ENCODE measurements around the gene GP1BB. TPM values are rescaled to one million over a fixed set of nuclear protein-coding genes. Genes with fewer than 3 reads are reported as not detected.

GP1BB gene
- polyA plus RNA-seq, 6 donors from 2014 or later: 0.38 to 6.2 (median 4.0) TPM

DNA sequence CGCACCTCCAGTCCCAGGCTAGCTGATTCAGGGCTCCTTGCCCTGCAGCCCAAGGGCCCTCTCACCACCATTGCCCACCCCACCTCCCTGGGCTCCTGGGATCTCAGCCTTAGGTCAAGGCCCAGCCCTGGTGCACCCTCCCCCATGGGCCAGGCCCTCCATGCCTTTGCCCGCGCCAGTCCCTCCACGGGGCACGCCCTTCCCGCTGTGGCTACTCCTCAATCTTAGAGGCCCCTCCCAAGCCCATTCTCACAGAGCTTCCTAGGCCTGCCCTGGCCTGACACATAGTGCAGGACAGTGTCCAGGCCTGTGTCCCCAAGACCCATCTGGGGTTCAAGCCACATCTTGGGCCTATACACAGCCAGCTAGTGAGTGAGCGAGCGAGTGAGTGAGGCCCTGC lies 6.9 kb downstream of the GP1BB start:
- DNase-seq (no peak), ATAC-seq (ENCODE audit: low read depth in 2 of 2) (peak; percentile 4 to 7)
- no peaks in the 10 kb centered on the region for H3K9me3 Mint-ChIP-seq
- H3K4me3 Mint-ChIP-seq: peak overlapping the region in 3 of 8 donors; percentile 25 to 67 (median 65)
- peaks cover 16 to 69% (median 26%) of the 10 kb centered on the region in 3 donors for H3K27me3 Mint-ChIP-seq
- peaks cover 6 to 10% (median 8%) of the 10 kb centered on the region in 3 donors for H3K4me1 Mint-ChIP-seq
- peak overlapping the region in 1 of 6 donors; percentile 42 for H3K27ac Mint-ChIP-seq
- H3K36me3 Mint-ChIP-seq: peaks cover 0 to 6% of the 10 kb centered on the region in 2 donors

DNA sequence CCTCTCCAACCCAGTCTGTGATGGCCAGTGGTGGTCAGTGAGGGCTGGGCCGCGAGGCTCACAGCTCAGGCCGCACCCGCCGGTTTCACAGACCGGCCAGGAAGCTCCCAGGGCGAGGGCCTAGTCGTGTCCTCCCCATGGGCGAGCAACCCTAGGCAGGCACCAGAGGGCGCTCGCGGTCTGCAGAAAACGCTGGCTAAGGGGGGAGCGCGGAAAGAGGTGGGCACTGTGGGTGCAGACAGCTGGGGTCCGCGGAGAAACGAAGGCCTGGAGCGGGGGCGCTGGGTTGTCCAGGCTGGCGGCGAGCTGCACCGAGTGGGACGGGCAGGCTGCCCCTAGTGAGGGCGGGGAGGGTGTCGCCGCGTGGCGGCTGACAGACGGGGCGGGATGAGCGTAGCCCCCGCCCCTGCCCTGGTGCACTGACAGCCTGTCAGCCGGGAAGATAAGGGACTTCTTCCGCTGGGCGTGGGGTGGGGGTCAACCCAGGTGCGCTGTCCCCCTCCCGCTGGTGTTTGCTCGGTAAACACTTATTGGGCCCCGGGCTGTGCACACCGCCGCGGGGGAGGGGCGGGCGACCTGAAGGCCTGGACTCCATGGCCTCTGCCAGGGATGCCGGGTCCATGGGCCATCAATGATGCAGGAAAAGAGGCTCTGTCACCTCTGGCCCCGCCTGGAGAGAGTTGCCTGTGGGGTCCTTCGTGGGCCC lies 7.5 kb downstream of the GP1BB start:
- H3K9me3 Mint-ChIP-seq: no peaks in the 10 kb centered on the region
- peak overlapping the region; percentile 43 to 92 (median 82) for H3K4me3 Mint-ChIP-seq
- DNase-seq (peak; percentile 76), ATAC-seq (ENCODE audit: low read depth in 2 of 2) (peak; percentile 85 to 89)
- H3K27ac Mint-ChIP-seq: peak overlapping the region in 1 of 6 donors; percentile 49
- peaks cover 12 to 67% (median 20%) of the 10 kb centered on the region in 3 donors for H3K27me3 Mint-ChIP-seq
- peaks cover 4 to 6% (median 6%) of the 10 kb centered on the region in 3 donors for H3K4me1 Mint-ChIP-seq
- H3K36me3 Mint-ChIP-seq: peaks cover 0 to under 1% of the 10 kb centered on the region in 2 donors

DNA sequence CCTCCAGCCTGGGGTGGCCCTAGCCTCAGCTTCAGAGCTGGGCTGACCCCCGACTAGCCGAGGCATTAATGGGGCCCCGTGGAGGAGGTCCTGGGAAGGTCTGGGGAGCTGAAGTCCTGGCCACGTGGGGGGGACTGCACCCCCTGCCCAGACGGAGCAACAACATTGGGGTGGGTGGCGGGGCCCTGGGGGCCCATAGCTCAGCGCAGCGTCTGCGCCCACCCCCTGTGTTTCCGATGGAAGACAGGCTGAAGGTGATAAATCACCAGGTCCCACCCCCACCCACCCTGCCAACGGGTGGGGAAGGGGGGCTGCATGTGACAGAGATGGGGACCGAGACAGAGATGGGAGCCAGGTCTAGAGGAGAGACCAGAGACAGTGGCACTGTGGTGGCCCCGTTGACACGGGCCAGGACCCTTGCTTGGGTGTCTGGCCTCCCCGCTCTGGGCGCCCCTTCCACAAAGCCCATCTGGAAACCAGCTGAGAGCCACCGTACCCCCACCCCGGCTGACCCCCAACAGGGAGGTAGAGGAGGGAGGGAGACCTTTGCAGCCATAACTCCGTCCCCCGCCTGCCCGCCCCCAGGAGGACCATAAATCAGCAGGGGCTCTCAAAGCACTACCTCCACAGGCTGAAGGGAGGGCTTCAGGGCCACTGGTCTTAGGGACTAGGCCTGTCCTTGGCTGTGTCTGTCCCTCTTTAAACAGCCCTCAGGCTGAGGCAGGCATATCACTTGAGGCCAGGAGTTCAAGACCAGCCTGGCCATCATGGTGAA lies 8.2 kb downstream of the GP1BB start:
- H3K4me1 Mint-ChIP-seq: peaks cover 4 to 6% (median 6%) of the 10 kb centered on the region in 3 donors
- H3K27ac Mint-ChIP-seq: no peak overlapping the region
- no peaks in the 10 kb centered on the region for H3K9me3 Mint-ChIP-seq
- ATAC-seq (ENCODE audit: low read depth in 2 of 2) (no peak), DNase-seq (no peak)
- H3K36me3 Mint-ChIP-seq: no peaks in the 10 kb centered on the region
- H3K27me3 Mint-ChIP-seq: peaks cover 12 to 63% (median 18%) of the 10 kb centered on the region in 3 donors
- peak overlapping the region in 3 of 8 donors; percentile 5 to 81 (median 61) for H3K4me3 Mint-ChIP-seq

DNA sequence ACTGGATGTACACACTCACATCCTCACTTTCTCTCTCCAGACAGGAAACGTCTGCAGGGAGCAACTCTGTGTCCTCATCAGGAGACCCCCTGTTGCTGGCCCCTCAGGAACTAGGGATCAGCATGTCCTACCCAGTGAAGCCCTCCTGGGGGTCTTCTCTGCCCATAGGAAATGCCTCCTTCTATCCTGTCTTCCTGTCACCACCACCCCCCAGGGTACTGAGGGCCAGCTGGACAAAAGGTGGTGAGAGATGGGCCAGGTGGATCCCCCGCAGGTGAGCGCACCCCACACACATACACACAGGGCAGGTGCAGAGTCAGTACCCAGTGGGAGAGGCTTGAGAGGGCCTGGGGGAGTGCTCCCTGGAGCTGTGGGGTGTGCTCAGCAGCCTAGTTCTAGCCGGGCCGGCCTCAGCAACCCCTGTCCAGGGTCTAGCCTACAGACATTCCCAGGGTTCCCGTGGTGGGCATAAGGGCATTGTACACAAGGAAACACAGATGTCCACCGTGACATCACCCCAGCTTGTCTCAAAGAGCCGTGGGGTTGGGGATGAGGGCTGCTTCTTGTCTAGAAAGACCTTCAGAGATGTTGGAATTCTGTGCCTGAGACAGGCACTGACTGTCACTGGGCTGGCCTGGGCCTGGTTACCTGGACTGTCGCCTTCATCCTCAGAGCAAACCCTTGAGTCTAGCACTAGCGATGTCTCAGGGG lies 9.2 kb downstream of the GP1BB start:
- H3K27me3 Mint-ChIP-seq: peaks cover 12 to 58% (median 12%) of the 10 kb centered on the region in 3 donors
- no peak overlapping the region for H3K27ac Mint-ChIP-seq
- H3K9me3 Mint-ChIP-seq: no peaks in the 10 kb centered on the region
- no peaks in the 10 kb centered on the region for H3K36me3 Mint-ChIP-seq
- H3K4me3 Mint-ChIP-seq: peak overlapping the region in 1 of 8 donors; percentile 40
- H3K4me1 Mint-ChIP-seq: peaks cover 4 to 6% (median 5%) of the 10 kb centered on the region in 3 donors
- no peak for ATAC-seq (ENCODE audit: low read depth in 2 of 2)
- DNase-seq: no peak

DNA sequence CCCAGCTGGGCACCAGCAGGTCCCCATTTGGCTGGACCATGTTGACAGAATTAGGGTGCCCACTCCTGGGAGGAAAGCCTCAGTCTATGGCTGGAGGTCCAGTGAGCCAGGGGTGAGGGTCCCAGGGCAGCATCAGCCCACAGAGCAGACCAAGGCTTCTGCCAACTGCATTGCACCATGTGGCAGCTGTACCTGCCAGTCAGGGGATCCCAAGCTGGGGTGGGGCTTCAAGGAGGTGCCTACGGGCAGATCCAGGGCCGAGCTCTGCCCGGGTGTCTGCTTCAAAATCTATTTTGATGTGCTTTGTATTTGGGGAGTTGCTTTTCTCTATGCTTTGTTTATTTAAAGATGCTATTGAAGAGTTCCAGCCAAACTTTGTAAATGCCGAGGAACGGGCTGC lies 10.4 kb downstream of the GP1BB start:
- ATAC-seq (ENCODE audit: low read depth in 2 of 2) (no peak), DNase-seq (no peak)
- no peaks in the 10 kb centered on the region for H3K9me3 Mint-ChIP-seq
- H3K27ac Mint-ChIP-seq: no peak overlapping the region
- H3K4me1 Mint-ChIP-seq: peaks cover 2 to 6% (median 4%) of the 10 kb centered on the region in 3 donors
- H3K4me3 Mint-ChIP-seq: no peak overlapping the region
- peaks cover 7 to 47% (median 8%) of the 10 kb centered on the region in 3 donors for H3K27me3 Mint-ChIP-seq
- H3K36me3 Mint-ChIP-seq: no peaks in the 10 kb centered on the region

DNA sequence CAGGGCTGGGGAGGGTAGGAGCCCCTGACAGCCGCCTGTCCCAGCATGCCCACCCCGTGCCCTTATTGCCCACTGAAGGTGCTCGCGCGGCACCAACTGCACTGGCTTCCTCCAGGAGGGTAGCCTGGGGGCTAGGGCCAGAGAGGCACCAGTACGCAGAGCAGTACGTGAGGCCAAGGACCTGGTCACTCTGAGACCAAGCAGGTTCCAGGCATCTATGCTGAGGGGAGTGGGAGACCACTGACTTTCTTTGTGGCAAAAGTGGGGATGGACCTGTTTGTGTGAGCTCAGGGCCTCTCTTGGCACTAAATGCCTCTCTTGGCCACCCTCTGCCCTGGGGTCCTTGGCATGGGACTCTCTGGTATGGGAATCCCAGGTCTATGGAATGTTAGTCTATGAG lies 10.8 kb downstream of the GP1BB start:
- Mint-ChIP-seq H3K4me1 (peaks cover 2 to 6% (median 4%) of the 10 kb centered on the region in 3 donors), H3K4me3 (peak overlapping the region in 1 of 8 donors; percentile 37), H3K36me3 (no peaks in the 10 kb centered on the region), H3K9me3 (no peaks in the 10 kb centered on the region), H3K27ac (no peak overlapping the region), H3K27me3 (peaks cover 7 to 45% (median 8%) of the 10 kb centered on the region in 3 donors)
- DNase-seq (no peak), ATAC-seq (ENCODE audit: low read depth in 2 of 2) (no peak)

DNA sequence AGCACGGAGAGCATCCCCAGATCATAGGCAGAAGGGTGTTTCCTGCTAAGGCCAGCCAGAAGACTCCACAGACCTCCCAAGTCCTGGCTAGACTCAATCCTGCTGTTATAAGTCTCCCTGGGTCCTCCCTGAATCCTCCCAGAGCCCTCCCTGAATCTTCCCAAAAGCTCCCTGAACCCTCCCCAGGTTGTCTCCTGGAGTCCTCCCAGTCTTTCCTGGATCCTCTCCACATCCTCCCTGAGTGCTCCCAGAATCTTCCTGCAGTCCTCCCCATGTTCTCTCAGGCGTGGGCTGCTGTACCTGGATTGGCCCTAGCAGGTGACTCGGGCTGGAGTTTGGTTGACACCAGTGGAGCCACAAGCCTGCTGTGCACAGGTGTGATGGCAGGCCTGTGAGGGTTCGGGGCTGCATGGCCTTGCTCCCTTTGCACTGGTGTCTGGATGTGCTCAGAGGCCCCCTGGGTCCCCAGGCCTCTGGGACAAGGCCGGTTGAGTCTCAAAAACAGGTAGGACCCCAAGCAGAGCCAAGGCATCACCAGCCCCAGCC lies 11.6 kb downstream of the GP1BB start:
- DNase-seq (no peak), ATAC-seq (ENCODE audit: low read depth in 2 of 2) (no peak)
- H3K4me3 Mint-ChIP-seq: no peak overlapping the region
- H3K27me3 Mint-ChIP-seq: peaks cover 7 to 40% (median 8%) of the 10 kb centered on the region in 3 donors
- no peaks in the 10 kb centered on the region for H3K9me3 Mint-ChIP-seq
- H3K4me1 Mint-ChIP-seq: peaks cover 2 to 6% (median 4%) of the 10 kb centered on the region in 3 donors
- no peaks in the 10 kb centered on the region for H3K36me3 Mint-ChIP-seq
- H3K27ac Mint-ChIP-seq: no peak overlapping the region

DNA sequence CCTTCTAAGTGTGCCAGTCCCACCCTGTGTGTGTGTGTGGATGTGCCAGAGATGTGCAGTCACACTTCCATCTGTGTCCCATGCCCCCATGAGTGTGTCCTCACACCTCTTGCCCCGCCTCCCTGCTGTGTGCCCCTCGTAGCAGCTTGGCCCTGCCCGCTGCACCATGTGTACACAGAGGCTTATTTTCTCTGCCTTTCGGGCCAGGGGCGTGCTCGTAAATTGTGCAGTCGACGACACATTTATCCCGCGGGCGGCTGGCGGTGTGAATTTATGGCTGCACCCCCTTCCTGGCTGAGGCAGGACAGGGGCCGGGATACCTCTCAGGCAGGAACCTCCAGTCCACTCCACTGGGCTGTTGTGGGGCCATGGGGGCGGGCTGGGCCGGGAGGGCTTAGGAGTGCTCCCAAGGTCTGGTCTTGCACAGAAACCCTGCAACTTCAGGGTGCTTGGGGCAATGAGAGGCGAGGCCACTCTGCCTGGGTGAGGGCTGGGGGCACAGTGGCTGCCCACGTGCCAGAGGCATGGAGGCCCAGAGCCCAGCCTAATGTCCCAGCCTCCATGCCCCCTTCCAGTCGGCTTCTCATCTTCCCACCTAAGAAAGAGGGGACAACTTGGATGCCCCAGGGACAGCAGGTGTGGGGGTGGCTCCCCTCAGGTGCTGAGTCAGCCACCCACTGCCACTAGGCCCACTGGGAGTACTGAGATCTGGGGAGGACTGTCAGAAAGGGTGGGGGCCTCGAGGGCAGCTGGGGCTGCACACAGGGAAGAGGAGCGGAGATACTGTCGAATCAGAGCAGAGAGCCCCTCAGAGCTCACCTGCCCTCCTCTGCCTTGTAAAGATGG lies 12.5 kb downstream of the GP1BB start:
- no peaks in the 10 kb centered on the region for H3K9me3 Mint-ChIP-seq
- no peak for DNase-seq
- no peaks in the 10 kb centered on the region for H3K36me3 Mint-ChIP-seq
- ATAC-seq (ENCODE audit: low read depth in 2 of 2): no peak
- H3K27me3 Mint-ChIP-seq: peaks cover 0 to 37% (median 8%) of the 10 kb centered on the region in 3 donors
- H3K4me3 Mint-ChIP-seq: peak overlapping the region in 1 of 8 donors; percentile 53
- no peak overlapping the region for H3K27ac Mint-ChIP-seq
- H3K4me1 Mint-ChIP-seq: peaks cover 0 to under 1% (median 0%) of the 10 kb centered on the region in 3 donors

DNA sequence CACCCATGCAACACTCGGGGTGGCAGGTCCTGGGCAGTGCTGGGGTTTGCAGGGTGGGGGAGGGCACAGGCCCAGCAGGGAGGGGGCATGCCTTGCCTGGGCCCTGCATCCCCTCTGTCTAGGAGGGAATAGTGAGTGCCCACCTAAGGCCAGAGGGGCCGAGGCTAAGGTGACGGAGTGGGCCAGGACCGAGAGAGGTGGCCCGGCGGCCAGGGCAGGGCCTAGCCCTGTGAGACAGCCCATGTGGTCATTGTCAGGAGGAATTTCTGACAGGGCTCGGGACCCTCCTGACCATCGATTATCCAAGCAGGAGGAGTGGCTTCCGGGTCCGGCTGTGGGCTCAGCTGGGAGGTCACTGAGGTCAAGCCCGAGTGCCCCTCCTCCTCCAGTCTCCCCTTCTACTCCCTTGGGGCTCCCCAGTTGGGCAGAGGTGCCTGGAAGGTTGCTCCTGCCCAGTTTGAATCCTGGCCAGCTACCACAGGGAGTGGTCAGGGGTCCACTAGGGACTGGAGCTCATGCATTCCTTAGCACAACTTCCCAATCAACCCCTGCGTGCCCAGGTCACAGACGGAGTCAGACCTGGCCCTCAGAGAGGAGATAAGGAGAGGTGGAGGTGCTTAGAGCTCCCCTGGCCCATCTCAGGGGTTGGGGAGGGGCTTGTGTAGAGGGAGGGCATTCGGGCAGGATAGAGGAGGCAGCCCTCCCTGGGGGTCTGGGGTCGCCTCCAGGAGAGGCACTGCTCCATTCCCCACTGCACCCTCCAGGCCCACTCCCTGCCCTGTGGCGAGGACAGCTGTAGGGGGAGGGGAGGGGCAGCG lies 14.7 kb downstream of the GP1BB start:
- H3K4me1 Mint-ChIP-seq: no peaks in the 10 kb centered on the region
- H3K9me3 Mint-ChIP-seq: no peaks in the 10 kb centered on the region
- H3K36me3 Mint-ChIP-seq: no peaks in the 10 kb centered on the region
- DNase-seq: no peak
- peaks cover 0 to 23% (median 8%) of the 10 kb centered on the region in 3 donors for H3K27me3 Mint-ChIP-seq
- no peak overlapping the region for H3K4me3 Mint-ChIP-seq
- H3K27ac Mint-ChIP-seq: peak overlapping the region in 1 of 6 donors; percentile 47
- ATAC-seq (ENCODE audit: low read depth in 2 of 2): no peak

DNA sequence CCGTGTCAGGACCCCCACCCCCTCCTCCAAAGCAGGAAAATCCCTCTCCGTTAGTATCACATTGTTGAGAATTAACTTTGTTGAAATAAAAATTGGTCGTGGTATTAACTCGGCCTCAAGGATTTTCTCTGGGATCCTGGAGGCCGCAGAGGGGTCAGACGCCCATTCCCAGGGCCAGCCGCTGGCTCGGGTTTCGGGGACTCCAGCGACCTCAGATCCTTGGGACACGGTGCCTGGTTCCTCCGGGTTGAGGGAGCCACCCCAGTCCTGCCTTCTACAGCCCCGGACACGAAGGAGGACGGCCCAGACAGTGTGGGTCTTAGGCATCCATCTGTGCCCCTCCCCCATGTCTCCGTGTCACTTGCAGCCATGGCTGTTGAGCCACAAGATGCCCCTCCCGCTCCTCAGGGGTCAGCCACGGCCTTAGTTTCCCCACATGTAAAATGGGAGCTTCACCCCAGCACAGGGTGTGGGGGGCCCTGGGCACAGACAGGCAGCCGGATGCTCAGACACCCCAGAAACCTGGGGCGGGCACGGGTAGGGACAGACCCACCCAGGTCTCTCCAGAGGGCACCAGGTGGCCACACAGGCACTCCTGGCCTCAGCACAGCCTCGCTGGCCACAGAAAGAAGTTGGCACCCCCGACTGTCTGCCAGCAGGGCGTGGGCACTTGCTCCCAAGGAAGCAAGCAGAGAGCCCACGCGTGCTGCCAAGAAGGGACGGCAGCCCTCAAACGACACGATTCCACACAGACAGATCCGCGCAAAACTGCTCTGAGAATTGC lies 15.5 kb downstream of the GP1BB start:
- no peaks in the 10 kb centered on the region for H3K36me3 Mint-ChIP-seq
- DNase-seq (no peak), ATAC-seq (ENCODE audit: low read depth in 2 of 2) (no peak)
- H3K27me3 Mint-ChIP-seq: peaks cover 0 to 16% (median 5%) of the 10 kb centered on the region in 3 donors
- no peak overlapping the region for H3K4me3 Mint-ChIP-seq
- no peaks in the 10 kb centered on the region for H3K9me3 Mint-ChIP-seq
- H3K27ac Mint-ChIP-seq: no peak overlapping the region
- H3K4me1 Mint-ChIP-seq: no peaks in the 10 kb centered on the region

DNA sequence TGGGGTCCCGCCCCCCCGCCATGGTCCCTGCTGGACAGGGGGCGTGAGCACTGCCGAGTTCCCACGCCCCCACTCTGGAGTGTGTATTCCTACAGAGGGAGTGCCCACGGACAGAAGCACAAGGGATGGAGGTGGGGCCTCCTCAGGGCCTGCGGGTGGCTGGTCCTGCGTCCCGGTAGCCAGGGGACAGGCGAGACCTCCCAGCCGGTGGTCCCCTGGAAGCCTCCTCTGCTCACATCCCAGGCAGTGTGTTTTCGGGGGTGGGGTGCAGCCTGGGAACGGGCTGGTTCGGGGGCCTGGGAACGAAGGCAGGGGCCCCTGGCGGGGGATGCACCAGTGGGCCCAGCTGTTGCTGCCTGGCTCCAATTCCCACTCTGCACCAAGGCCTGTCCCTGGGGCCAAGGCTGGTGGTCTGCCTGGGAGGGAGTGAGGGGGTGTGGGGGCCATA lies 16.1 kb downstream of the GP1BB start:
- Mint-ChIP-seq H3K27me3 (peaks cover 0 to 12% (median 0%) of the 10 kb centered on the region in 3 donors), H3K4me1 (no peaks in the 10 kb centered on the region), H3K4me3 (no peak overlapping the region), H3K9me3 (no peaks in the 10 kb centered on the region), H3K36me3 (no peaks in the 10 kb centered on the region), H3K27ac (no peak overlapping the region)
- no peak for DNase-seq
- no peak for ATAC-seq (ENCODE audit: low read depth in 2 of 2)
